Nucleus accumbens (tissue), 56 donors: ENCODE results near the gene AHCY.
"Not testable (repeated sequence)": the region's sequence is repeated elsewhere in the genome, so short reads cannot be mapped to it uniquely, and the experiment has no call there.

Source experiments
- DNase-seq, 56 donors: peaks; one replicate each; lab custom pipeline; 2025; lab: John Stamatoyannopoulos, UW

AHCY gene

DNA sequence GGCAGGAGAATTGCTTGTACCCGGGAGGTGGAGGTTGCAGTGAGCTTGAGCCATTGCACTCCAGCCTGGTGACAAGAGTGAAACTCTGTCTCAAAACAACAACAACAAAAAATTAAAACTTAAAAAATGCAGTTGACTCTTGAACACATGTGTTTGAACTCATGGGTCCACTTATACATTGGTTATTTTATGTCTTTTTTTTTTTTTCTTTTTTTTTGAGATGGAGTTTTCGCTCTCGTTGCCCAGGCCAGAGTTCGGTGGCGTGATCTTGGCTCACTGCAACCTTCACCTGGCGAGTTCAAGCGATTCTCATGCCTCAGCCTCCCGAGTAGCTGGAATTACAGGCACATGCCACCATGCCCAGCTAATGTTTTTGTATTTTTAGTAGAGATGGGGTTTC, 39.7 kb downstream of the AHCY start:
- DNase-seq: not testable (repeated sequence)

- peak in 3 of 56 donors; percentile 0 to 20 (median 2) for DNase-seq
Observed at GRCh38 chr20:34262488-34263288, 40.5 kb downstream of the AHCY start.

DNA sequence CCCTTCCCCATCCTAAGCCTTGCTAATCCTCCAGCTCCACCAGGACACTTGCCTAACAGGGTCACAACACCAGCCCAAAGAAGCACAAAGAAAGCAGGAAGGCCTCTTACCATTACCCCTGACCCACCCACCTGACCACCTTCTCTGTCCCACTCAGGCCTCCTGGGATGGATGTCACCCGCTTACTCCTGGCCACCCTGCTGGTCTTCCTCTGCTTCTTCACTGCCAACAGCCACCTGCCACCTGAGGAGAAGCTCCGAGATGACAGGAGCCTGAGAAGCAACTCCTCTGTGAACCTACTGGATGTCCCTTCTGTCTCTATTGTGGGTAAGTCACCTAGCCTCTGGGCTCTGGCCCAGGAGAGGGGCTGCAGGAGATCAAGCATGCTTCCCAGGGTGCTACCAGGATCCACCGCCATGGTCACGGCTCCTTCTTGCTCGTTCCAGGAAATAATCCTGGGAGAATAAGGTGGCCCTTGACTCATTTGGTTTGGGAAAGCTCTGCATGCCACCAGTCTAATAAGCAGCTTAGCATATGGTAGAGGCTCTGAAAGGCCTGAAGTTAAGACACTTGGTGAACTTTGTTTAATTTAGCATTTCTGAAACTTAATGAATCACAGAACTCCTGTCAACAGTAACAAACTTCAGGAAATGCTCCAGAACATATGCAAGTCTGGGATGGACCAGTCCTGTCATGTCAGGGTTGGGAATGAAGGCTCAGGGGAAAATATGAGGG, 42.8 kb downstream of the AHCY start:
- no peak for DNase-seq

- no peak for DNase-seq
Observed at GRCh38 chr20:34256629-34257124, 46.5 kb downstream of the AHCY start.

DNA sequence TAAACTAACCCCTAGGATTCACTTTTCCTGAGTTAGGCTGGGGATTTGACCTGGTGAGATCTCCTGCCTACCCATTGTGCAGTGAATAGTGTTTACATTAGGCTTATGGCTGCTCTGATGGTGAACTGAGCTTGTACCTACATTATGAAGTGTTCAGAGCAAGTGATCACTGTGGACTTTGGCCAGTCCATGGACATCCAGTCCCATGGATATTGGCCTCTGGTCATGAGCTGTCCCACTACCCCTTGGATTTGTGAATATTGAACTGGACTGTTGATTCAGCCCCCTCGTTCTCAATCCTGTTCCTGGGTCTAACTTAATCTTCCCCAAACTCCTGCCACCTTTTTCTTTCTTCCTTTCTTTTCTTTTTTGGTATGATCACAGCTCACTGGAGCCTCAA, 48.2 kb downstream of the AHCY start:
- no peak for DNase-seq

- not testable (repeated sequence) for DNase-seq
Observed at GRCh38 chr20:34252431-34253086, 50.6 kb downstream of the AHCY start.

DNA sequence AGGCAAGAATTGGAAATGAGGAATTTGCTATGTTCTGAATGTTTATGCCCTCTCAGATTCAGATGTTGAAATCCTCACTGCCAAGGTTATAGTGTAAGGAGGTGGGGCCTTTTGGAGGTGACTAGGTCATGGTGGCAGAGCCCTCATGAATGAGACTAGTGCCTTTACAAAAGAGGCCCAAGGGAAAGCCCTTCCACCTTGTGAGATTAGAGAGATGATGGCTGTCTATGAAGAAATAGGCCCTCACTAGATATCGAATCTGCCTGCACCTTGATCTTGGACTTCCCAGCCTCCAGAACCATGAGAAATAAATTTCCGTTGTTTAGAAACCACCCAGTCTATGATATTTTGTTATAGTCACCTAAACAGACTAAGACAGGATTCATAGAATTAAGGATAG, 51.5 kb downstream of the AHCY start:
- DNase-seq: no peak

- no peak for DNase-seq
Observed at GRCh38 chr20:34250005-34250404, 53.1 kb downstream of the AHCY start.

GRCh38 chr20:34249291-34249690, 53.9 kb downstream of the AHCY start:
- no peak for DNase-seq

- no peak for DNase-seq
Observed at GRCh38 chr20:34246126-34246626, 57.0 kb downstream of the AHCY start.

GRCh38 chr20:34243377-34243776, 59.8 kb downstream of the AHCY start:
- DNase-seq: no peak

GRCh38 chr20:34242879-34243278, 60.3 kb downstream of the AHCY start:
- DNase-seq: no peak

- not testable (repeated sequence) for DNase-seq
Observed at GRCh38 chr20:34242015-34242414, 61.1 kb downstream of the AHCY start.

DNA sequence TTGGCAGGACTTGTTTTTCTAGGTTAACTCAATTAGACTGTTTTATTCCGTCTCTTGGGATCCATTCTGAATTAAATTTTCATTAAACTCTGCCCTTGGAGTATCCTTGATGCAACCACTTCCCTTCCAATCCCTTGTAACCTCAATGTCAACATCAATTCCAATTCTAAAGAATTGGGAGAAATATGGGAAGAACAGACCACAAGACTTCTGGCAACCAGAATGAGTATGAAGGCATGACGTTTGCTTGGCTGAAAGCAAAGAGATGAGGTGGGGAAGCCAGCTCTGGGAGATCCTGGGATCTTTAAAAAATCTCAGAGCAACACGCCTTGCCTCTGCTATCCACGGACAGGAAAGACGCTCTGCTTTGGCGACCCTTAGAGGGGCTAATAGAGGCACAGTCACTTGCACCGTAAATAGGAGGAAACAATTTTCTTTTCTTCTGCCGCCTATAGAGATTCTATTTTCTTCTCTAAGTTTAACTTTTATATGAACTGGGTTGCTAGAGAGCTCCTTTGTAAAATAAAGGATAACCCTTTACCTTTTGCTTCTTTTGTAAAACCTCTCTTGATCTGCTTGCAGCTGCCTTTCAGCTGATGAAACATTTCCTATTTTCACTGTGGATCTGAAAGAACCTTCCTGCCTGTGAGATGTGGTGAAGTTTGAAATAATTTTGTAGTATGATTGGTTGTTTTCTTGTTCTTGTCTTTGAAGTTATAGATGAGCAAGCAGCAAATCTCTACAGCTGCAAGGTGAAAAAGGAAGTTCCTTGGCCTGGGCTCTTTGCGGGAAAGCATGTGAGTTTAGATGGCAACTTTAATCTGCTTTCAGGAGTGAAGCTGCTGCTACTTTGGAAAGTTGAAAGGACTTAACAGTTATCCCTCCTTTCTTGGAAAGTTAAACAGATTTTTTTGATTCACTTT, 62.2 kb downstream of the AHCY start, which contains the start of gene ASIP:
TSS of gene ASIP (plus strand) at position 731 of the 923 bp plus-strand sequence. CDS start 18,952 bp downstream, outside the sequence.
- no peak for DNase-seq

DNA sequence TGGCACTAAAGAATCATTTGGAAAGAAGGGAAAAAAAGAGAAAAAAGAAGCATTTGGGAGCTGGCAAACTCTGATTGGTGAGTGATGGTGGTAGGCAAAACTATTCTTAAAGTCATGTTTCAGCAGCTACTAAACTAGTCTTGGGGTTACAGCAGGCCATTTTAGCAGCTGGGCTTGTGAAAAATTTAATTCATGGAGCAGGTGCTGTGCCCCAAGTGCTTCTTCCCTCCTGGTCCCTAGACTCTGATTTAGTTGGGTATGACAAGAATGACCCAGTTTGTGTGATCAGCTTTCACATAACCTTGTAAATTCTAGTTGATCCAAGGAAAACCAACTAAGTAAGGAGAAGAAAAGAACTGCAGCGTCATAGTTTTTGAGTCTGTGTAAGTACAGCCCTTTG, 63.0 kb downstream of the AHCY start:
- DNase-seq: no peak

- DNase-seq: no peak
Observed at GRCh38 chr20:34237942-34238341, 65.2 kb downstream of the AHCY start.

GRCh38 chr20:34235875-34236274, 67.3 kb downstream of the AHCY start:
- no peak for DNase-seq

GRCh38 chr20:34233687-34234086, 69.5 kb downstream of the AHCY start:
- no peak for DNase-seq

- no peak for DNase-seq
Observed at GRCh38 chr20:34232494-34233087, 70.6 kb downstream of the AHCY start.
